MM.1S (cell line): ENCODE measurements around the gene SYNGR4.

ENCODE experiments used
- DNase-seq: peaks from one replicate; pipeline ENCODE4 v3.0.0-alpha.2; 2015
- H2AFZ ChIP-seq: fragments of 300-600 bp; sonication (generic); 2 replicates; pipeline ENCODE4 v1.6.0; 2016; ENCODE audit warnings: antibody characterized with exemption, low read length
- H3F3A ChIP-seq: fragments of 300-600 bp; sonication (generic); 2 replicates; pipeline ENCODE4 v1.6.1; 2016; ENCODE audit warnings: mild to moderate bottlenecking, antibody characterized with exemption, low read length, moderate library complexity, mixed read lengths; ENCODE audit not compliant: insufficient read depth
- H3K27ac ChIP-seq: fragments of 300-600 bp; sonication (generic); 2 replicates; pipeline ENCODE4 v1.5.1; 2016; ENCODE audit warnings: mild to moderate bottlenecking, low read length
- H3K27me3 ChIP-seq: fragments of 300-600 bp; sonication (generic); replicated peaks from 2 replicates; pipeline ENCODE4 v1.6.0; 2016; ENCODE audit warnings: low read length; ENCODE audit not compliant: insufficient read depth
- H3K36me3 ChIP-seq: fragments of 300-600 bp; sonication (generic); replicated peaks from 2 replicates; pipeline ENCODE4 v1.6.1; 2016; ENCODE audit warnings: mild to moderate bottlenecking, low read length, mixed read lengths; ENCODE audit not compliant: insufficient read depth
- H3K4me1 ChIP-seq: fragments of 300-600 bp; sonication (generic); 2 replicates; pipeline ENCODE4 v1.6.1; 2016; ENCODE audit warnings: low read length, mixed read lengths
- H3K4me2 ChIP-seq: fragments of 300-600 bp; sonication (generic); 2 replicates; pipeline ENCODE4 v1.6.0; 2016; ENCODE audit warnings: low read depth, low read length
- H3K4me3 ChIP-seq: fragments of 300-600 bp; sonication (generic); 2 replicates; pipeline ENCODE4 v1.5.1; 2016; ENCODE audit warnings: low read length, mixed read lengths
- H3K79me2 ChIP-seq: fragments of 300-600 bp; sonication (generic); 2 replicates; pipeline ENCODE4 v1.6.1; 2016; ENCODE audit warnings: mixed run types, low read length, mixed read lengths
- H3K9ac ChIP-seq: fragments of 300-600 bp; sonication (generic); 2 replicates; pipeline ENCODE4 v1.6.1; 2016; ENCODE audit warnings: low read length, mixed read lengths
- H3K9me2 ChIP-seq: fragments of 300-600 bp; sonication (generic); replicated peaks from 2 replicates; pipeline ENCODE4 v1.6.1; 2016; ENCODE audit warnings: mild to moderate bottlenecking, low read length, mixed read lengths; ENCODE audit not compliant: insufficient read depth
- H3K9me3 ChIP-seq: fragments of 300-600 bp; sonication (generic); replicated peaks from 2 replicates; pipeline ENCODE4 v1.6.1; 2016; ENCODE audit warnings: mild to moderate bottlenecking, low read length, mixed read lengths; ENCODE audit not compliant: insufficient read depth
- H4K20me1 ChIP-seq: fragments of 300-600 bp; sonication (generic); 2 replicates; pipeline ENCODE4 v1.6.1; 2016; ENCODE audit warnings: mild to moderate bottlenecking, low read length, moderate library complexity, mixed read lengths; ENCODE audit not compliant: insufficient read depth
- EZH2 ChIP-seq: fragments of 300-600 bp; sonication (generic); optimal IDR thresholded peaks from 2 replicates; pipeline ENCODE3; 2017; ENCODE audit warnings: low read depth, mild to moderate bottlenecking, antibody characterized with exemption, low read length, mixed read lengths
- EZH2phosphoT487 ChIP-seq: fragments of 300-600 bp; sonication (generic); IDR thresholded peaks from 2 replicates; pipeline ENCODE4 v1.6.1; 2018; ENCODE audit warnings: antibody characterized with exemption, low read length
- TF ChIP-seq, protein P1 (sequence below): fragments of 300-600 bp; sonication (generic); IDR thresholded peaks from 2 replicates; pipeline ENCODE4 v1.5.1; 2016; ENCODE audit warnings: antibody characterized with exemption, low read length, mixed read lengths

Gene SYNGR4

DNA sequence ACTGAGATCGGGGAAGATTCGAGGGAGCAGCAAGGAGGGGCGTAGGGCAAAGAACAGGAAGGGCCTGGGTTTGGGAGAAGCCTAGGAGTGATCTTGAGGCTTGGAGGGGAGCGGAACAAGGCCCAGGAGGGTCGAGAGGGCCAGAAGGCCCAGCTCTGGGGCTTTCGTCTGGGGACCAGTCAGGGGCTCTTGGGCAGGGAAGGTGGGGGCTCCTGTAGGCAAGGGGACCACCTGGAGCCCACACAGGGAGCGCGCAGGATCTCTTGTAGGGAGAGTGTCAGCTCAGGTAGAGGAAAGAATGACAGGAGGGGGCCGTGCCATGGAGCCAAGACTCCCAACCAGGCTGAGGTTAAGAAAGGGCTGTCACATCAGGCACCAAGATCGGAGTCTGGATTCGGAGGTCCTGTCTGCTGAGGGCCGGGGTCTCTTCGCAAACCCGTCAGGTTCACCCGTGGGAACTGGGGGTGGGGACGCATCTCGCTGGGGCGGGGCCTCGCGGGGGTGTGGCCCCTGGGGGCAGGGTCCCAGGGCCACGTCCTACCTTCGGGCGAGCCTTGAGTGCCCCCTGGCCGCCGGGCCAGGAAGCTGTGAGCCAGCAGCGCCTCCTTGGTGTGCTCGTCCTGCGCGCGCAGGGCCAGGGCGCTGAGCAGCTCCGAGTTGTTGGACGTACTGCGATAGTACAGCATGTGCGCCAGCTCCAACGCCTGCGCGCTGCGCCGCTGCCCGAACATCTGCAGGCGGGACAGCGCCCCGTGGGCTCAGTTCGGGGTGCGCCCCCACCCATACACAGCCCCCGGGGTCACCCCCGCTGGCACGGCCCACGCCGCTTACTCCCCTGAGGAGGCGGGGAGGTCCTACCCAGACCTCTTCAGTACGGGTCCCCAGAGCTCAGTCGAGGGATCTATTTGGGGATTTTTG, 30.4 kb upstream of the SYNGR4 start:
- Histone ChIP-seq H3K36me3 (no peaks in the 10 kb centered on the region), H3F3A (peaks cover 37% of the 10 kb centered on the region), H3K27ac (peak overlapping the region; percentile 97), H3K4me2 (peak overlapping the region; percentile 97), H2AFZ (peak overlapping the region; percentile 39), H3K4me1 (peaks cover 13% of the 10 kb centered on the region; the same call in 1 of the 2 replicates), H3K27me3 (no peaks in the 10 kb centered on the region), H3K79me2 (no peaks in the 10 kb centered on the region), H4K20me1 (no peaks in the 10 kb centered on the region), H3K9ac (peak overlapping the region; percentile 86), H3K9me3 (no peaks in the 10 kb centered on the region), H3K4me3 (peak overlapping the region; percentile 65), H3K9me2 (no peaks in the 10 kb centered on the region)
- DNase-seq: peak; percentile 98
- no peak for TF ChIP-seq EZH2phosphoT487
- TF ChIP-seq, protein P1, sequence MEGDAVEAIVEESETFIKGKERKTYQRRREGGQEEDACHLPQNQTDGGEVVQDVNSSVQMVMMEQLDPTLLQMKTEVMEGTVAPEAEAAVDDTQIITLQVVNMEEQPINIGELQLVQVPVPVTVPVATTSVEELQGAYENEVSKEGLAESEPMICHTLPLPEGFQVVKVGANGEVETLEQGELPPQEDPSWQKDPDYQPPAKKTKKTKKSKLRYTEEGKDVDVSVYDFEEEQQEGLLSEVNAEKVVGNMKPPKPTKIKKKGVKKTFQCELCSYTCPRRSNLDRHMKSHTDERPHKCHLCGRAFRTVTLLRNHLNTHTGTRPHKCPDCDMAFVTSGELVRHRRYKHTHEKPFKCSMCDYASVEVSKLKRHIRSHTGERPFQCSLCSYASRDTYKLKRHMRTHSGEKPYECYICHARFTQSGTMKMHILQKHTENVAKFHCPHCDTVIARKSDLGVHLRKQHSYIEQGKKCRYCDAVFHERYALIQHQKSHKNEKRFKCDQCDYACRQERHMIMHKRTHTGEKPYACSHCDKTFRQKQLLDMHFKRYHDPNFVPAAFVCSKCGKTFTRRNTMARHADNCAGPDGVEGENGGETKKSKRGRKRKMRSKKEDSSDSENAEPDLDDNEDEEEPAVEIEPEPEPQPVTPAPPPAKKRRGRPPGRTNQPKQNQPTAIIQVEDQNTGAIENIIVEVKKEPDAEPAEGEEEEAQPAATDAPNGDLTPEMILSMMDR: peak; percentile 91

DNA sequence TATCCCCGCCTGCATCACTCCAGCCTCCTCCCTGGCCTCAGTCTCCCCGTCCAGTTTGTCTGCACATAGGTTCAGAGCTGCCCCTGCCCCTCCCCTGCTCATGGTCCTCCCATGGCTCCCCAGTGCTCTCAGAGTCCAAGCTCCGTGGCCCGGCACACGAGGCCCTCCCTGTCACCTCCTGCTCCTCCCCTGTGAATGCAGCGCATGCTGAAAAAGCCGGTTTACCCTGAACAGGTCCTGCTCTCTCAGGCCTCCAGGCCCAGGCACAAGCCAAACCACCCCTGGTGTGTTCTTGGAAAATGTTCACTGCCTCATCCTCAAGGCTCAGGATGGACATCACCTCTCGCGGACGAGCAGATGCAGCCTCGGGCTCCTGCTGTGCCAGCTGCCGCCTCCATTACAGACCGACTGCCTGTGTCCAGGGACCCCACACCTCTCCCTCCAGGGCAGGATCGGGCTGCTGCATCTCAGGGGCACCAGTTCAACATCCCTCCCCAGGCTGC, 25.9 kb upstream of the SYNGR4 start:
- Histone ChIP-seq H3K36me3 (no peaks in the 10 kb centered on the region), H3K4me1 (no peaks in the 10 kb centered on the region), H3K4me2 (no peak overlapping the region), H3K9ac (no peak overlapping the region), H4K20me1 (no peaks in the 10 kb centered on the region), H3K9me2 (no peaks in the 10 kb centered on the region), H3K9me3 (no peaks in the 10 kb centered on the region), H3K4me3 (no peak overlapping the region), H3K27ac (no peak overlapping the region), H3F3A (peaks cover 5% of the 10 kb centered on the region), H3K79me2 (no peaks in the 10 kb centered on the region), H3K27me3 (no peaks in the 10 kb centered on the region), H2AFZ (no peak overlapping the region)
- no peak for TF ChIP-seq EZH2
- TF ChIP-seq, protein P1: no peak
- TF ChIP-seq EZH2phosphoT487: no peak
- DNase-seq: no peak

DNA sequence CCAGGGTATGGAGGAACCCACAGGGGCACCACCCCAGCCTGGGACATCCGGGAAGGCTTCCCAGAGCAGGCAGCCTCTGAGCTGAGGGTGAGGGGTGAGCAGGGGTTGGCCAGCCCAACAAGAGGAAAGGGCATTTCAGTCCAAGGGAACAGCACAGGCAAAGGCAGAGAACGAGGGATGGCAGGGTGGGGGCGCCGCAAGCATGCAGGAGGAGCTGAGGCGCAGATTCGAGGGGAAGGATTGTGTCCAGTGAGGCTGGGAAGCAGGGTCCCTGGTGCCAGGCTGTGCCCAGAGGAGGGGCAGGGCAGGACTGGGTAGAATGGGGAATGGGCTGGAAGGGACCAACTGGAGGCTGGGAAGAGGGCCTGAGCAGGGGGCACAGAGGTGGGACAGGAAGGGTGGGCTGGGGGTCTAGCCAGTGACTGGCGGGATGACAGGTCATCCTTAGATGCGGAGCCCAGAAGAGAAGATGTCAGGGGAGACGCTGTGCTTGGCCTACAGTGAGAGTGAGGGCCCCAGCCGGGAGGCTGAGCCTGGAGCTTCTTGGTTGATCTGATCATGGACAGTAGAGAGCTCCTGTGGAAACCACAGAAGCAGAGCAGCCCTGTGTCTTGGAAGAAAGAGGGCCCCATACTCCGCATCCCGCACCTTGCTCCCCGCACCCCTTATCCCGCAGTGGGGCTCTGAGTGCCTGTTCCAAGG, 25.2 kb upstream of the SYNGR4 start:
- Histone ChIP-seq H3K9ac (no peak overlapping the region), H3K9me3 (no peaks in the 10 kb centered on the region)

More for the DNA sequence above, 25.2 kb upstream of the SYNGR4 start:
- Histone ChIP-seq H3K4me3 (no peak overlapping the region), H3F3A (no peaks in the 10 kb centered on the region), H3K36me3 (no peaks in the 10 kb centered on the region), H3K27ac (no peak overlapping the region), H3K4me2 (no peak overlapping the region), H3K9me2 (no peaks in the 10 kb centered on the region), H2AFZ (no peak overlapping the region), H3K79me2 (no peaks in the 10 kb centered on the region), H4K20me1 (no peaks in the 10 kb centered on the region), H3K27me3 (no peaks in the 10 kb centered on the region), H3K4me1 (no peaks in the 10 kb centered on the region)
- DNase-seq: no peak
- no peak for TF ChIP-seq EZH2
- no peak for TF ChIP-seq EZH2phosphoT487
- TF ChIP-seq, protein P1: no peak
